GM12878 (cell line): ENCODE measurements around the gene EPB41L4B. TPM values are rescaled to one million over a fixed set of nuclear protein-coding genes. Genes with fewer than 3 reads are reported as not detected.

Experiments
- HDAC6 ChIP-seq: fragments of 200-600 bp; sonication (generic); IDR thresholded peaks from one replicate; pipeline ENCODE4 v1.8.0; 2017; ENCODE audit warnings: antibody characterized with exemption; ENCODE audit not compliant: unreplicated experiment
- NRF1 ChIP-seq: conservative IDR thresholded peaks from 2 replicates; pipeline ENCODE4 v1.6.1; 2011; ENCODE audit warnings: mild to moderate bottlenecking, low read depth, low read length, improper control_type of control experiment
- TAF1 ChIP-seq: IDR thresholded peaks from 2 replicates; pipeline ENCODE4 v1.6.1; 2011; ENCODE audit warnings: mild to moderate bottlenecking, low read depth, low read length, borderline replicate concordance
- ZBTB4 ChIP-seq: fragments of 450-650 bp; formaldehyde crosslinking; IDR thresholded peaks from 2 replicates; pipeline ENCODE4 v1.4.0; 2022; ENCODE audit warnings: mild to moderate bottlenecking, moderate library complexity
- ZNF592 ChIP-seq: fragments of 450-650 bp; IDR thresholded peaks from 2 replicates; pipeline ENCODE4 v1.6.1; 2017; ENCODE audit warnings: mild to moderate bottlenecking, moderate library complexity
- polyA plus RNA-seq, 11 experiments: library from polyadenylated mRNA; depleted of rRNA in 4 of 11; unstranded in 6 of 11; stranded (reverse) in 5 of 11; fragments of >200 nt; fragmentation: Nextera tagmentation in 4 of 11; fragmentation: Illumina TruSeq in 1 of 11; extraction: Ambion mirVana in 4 of 11; extraction: Trizol in 1 of 11; gene quantifications; 1 replicate in 1 of 11; 2 replicates in 10 of 11; pipeline versions ENCODE4 v1.2.1 to v1.2.3, GENCODE V29; 2011 to 2016; ENCODE audit warnings: inconsistent platforms in 2 of 11, missing spikeins in 2 of 11, low read depth in 1 of 11
- total RNA-seq, 4 experiments: library from RNA; depleted of rRNA in 3 of 4; stranded (reverse); fragments of >200 nt in 3 of 4; fragmentation: Illumina TruSeq in 1 of 4; extraction: Trizol in 1 of 4; gene quantifications; 2 replicates each; pipeline versions ENCODE4 v1.2.1 to v1.2.3, GENCODE V29; 2013 to 2021
- TF ChIP-seq, protein P1 (sequence below): fragments of 450-650 bp; formaldehyde crosslinking; IDR thresholded peaks from 2 replicates; pipeline ENCODE4 v1.5.0; 2022; ENCODE audit warnings: mild to moderate bottlenecking, missing genetic modification characterization

Gene EPB41L4B
- total and polyA plus RNA-seq, 10 of the 15 experiments (the other 5 are each of a cell fraction or from before 2014, with no cell fraction given) = 0.04 to 0.75 (median 0.13) TPM; not detected in 1

- TF ChIP-seq ZBTB4 (CRISPR knock-in tag) (no peak), TAF1 (no peak), HDAC6 (no peak), ZNF592 (no peak), NRF1 (no peak)
- TF ChIP-seq, protein P1, sequence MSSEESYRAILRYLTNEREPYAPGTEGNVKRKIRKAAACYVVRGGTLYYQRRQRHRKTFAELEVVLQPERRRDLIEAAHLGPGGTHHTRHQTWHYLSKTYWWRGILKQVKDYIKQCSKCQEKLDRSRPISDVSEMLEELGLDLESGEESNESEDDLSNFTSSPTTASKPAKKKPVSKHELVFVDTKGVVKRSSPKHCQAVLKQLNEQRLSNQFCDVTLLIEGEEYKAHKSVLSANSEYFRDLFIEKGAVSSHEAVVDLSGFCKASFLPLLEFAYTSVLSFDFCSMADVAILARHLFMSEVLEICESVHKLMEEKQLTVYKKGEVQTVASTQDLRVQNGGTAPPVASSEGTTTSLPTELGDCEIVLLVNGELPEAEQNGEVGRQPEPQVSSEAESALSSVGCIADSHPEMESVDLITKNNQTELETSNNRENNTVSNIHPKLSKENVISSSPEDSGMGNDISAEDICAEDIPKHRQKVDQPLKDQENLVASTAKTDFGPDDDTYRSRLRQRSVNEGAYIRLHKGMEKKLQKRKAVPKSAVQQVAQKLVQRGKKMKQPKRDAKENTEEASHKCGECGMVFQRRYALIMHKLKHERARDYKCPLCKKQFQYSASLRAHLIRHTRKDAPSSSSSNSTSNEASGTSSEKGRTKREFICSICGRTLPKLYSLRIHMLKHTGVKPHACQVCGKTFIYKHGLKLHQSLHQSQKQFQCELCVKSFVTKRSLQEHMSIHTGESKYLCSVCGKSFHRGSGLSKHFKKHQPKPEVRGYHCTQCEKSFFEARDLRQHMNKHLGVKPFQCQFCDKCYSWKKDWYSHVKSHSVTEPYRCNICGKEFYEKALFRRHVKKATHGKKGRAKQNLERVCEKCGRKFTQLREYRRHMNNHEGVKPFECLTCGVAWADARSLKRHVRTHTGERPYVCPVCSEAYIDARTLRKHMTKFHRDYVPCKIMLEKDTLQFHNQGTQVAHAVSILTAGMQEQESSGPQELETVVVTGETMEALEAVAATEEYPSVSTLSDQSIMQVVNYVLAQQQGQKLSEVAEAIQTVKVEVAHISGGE (CRISPR knock-in tag) = no peak
- TF ChIP-seq, all 136 proteins: peak for 0
Measured at GRCh38 chr9:109134167-109134578, 186.7 kb downstream of the EPB41L4B start (continued).
